GM21717 (cell line): ENCODE data around the gene BRIP1.
"Not testable (repeated sequence)": the region's sequence is repeated elsewhere in the genome, so short reads cannot be mapped to it uniquely, and the experiment has no call there.

Experiments used
- ATAC-seq: cut with Tn5 transposase; IDR thresholded peaks from one replicate; pipeline ENCODE4 v1.9.1; 2021; ENCODE audit warnings: mild to moderate bottlenecking, moderate library complexity; ENCODE audit not compliant: unreplicated experiment

The BRIP1 gene

DNA sequence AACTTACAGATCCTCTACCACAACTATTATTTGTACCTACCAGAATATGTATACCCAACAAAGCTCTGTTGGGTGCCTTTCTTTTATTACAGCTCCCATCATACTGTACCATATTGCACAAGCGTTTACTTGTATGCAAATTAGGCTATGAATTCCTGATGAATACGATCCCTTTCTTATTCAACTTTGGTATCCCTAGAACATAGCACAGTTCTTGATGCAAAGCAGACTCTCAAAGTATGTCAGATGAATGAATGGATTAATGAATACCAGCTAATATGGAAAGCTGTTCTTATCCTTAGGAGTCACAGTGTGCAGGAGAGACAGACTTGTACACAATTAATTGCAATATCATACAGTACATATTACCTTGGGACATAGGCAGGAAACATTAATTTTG lies 192.6 kb downstream of the BRIP1 start:
- no peak for ATAC-seq

DNA sequence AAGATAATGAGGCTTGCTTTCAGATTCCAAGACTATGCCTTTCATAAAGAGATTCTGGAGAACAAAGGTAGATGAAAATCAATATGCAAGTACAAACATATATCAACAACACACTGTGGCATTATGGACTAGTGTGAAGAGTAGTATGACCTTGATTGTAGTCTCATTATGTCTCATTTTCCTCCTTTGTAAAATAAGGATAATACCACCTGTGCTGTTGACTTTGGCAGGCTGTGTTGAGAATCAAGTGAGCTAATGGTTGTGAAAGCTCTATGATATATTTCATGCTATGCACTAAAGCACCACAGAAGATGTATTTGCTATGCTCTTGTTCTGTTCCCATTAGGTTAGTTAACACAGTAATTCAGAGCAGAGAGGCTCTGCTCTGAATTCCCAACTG lies 193.8 kb downstream of the BRIP1 start:
- no peak for ATAC-seq

DNA sequence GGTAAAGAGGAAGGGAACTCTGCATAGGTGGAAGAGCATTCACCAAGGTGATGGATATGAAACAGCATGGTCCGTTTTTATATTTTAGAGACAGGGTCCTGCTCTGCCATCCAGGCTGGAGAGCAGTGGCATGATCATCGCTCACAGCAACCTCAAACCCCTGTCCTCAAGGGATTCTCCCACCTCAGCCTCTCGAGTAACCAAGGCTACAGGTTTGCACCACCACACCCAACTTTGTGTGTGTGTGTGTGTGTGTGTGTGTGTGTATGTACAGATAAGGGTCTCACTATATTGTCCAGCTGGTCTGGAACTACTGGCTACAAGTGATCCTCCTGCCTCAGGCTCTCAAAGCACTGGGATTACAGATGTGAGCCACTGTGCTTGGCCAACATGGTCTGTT lies 194.8 kb downstream of the BRIP1 start:
- no peak for ATAC-seq

DNA sequence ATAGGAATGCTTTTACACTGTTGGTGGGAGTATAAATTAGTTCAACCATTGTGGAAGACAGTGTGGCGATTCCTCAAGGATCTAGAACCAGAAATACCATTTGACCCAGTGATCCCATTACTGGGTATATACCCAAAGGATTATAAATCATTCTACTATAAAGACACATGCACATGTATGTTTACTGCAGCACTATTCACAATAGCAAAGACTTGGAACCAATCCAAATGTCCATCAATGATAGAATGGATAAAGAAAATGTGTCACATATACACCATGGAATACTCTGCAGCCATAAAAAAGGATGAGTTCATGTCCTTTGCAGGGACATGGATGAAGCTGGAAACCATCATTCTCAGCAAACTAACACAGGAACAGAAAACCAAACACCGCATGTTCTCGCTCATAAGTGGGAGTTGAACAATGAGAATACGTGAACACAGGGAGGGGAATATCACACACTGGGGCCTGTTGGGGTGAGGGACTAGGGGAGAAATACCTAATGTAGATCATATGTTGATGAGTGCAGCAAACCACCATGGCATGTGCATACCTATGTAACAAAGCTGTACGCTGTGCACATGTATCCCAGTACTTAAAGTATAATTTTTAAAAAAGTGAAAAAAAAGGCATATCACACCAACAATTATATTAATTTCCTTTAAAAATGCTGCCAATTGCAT lies 196.8 kb downstream of the BRIP1 start:
- ATAC-seq: not testable (repeated sequence)

DNA sequence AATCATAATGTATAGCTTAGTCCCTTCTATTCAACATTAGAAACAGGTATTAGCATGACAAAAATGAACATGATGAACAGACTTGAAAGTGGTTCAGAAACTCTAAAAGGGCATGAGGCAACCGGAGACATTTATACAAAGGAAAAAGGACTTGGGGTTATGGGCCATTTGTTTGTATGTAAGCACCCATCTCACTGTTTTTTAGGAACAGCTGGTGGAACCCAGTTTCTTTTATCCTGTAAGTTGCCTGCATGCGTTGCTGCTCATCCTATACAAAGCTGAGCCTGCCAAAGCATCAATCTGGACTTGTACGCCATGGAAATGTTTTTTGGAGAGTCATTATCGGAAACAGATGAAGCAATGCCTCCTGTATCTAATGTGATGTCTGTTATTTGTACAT lies 200.0 kb downstream of the BRIP1 start:
- no peak for ATAC-seq

DNA sequence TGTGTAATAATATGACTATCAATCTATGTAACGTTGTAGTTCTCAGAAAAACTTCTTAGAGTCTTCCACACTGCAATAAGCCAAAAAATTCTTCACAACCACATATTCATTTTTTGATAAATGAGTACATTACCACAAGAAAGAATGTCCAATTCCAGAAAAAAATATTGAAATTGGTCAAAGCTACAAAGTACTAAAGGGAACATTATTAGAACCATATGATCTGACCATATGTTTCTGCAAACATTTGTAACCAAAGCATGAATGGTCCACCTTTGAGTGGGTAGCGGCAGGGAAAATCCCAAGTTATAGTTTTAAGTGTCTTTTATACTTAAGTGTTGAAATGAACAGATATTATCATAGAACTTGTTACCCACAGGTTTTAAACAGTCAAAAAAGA lies 200.6 kb downstream of the BRIP1 start:
- no peak for ATAC-seq

DNA sequence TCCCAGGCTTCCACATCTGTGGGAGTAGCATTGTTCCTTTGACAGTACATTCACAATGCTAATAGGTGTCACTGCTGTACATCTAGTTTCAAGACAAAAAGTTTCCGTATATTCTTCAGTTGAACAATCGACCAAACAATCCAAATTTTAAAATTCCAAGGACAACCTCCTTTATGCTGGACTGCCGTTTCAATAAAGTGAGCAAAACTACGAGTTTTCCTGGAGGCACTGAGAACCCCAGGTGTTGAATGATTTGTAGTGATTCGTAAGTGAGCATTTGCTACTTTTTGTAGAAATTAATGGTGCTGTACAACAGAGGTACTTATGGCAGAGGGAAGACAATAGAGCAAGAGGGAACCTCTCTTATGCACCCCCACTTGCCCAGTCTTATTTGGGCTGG lies 201.1 kb downstream of the BRIP1 start:
- no peak for ATAC-seq

DNA sequence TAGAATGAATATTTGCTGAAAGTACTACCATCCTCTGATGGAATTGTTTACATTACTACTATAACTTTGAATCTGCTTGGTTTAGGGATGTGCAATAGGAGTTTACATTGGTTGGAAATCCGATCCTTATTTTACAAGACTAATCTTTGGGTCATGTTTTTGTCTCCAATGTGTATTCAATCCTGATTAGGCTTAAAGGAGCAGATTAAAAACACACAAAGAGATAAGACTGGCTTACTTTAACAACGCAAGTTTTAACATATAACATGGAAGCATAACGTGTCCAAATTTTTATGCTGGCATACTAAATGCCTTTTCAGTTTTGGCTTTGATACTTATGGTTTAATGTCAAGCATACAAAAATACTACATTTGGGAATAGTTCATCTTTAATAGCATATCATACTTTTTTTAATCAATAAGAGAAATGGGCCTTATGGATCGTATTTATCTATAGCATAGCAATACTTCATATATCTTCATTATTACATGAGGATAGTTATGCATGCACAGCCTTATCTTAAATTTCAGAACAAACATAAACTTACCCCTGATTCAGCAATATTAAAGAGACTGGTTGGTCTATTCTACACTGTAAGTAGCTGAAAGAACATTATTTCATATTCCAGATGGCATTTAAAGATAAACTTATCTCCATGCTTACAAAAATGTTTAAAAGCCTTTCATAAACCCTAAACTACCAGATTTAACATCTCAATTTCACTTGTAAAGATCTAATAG lies 202.4 kb downstream of the BRIP1 start:
- no peak for ATAC-seq

DNA sequence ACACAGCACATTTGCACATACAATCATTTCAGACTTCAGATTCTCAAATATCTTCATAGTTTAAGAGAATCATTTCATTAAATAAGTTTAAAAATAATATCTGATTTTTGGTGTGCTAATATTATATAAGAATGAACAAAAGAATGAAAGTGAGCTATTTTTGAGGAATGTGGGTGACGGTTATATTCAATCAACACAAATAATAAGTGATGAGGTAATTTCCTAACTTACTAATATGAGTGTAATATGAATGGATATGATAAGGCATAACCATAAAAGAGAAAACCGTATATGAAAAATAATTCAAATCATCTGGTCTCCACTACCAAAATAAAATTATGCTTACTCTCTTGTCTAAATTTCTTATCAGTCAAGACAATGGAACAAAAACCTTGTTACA lies 203.9 kb downstream of the BRIP1 start:
- no peak for ATAC-seq

DNA sequence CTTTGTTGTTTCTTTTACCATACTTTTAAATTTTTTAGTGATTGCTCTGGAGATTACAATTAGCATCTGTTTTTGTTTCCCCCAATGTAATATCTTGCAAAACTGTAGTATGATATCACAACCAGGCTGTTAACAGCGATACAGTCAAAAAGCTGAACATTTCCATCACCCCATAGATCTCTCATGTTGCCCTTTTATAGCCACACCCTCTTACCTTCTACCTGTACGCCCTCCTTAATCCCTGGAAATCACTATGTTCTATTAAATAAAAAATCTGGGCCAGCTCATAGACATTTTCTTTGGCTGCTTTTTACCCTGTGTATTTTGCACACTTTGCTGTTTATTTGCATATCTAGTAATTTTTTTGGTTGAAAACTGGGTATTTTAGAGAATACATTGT lies 205.1 kb downstream of the BRIP1 start:
- ATAC-seq: no peak

DNA sequence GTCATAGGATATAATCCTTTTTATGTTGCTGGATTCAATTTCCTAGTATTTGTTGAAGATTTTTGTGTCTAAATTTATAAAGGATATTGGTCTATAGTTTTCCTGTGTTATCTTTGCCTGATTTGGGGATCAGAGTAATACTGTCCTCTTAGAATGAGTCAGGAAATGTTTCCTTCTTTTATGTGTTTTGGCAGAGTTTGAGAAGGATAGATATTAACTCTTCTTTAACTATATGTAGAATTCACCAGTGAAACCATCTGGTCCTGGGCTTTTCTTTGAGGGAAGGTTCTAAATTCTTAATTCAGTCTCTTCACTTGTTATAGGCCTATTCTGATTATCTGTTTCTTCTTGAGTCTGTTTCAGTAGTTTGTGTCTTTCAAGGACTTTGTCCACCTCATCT lies 206.0 kb downstream of the BRIP1 start:
- no peak for ATAC-seq

DNA sequence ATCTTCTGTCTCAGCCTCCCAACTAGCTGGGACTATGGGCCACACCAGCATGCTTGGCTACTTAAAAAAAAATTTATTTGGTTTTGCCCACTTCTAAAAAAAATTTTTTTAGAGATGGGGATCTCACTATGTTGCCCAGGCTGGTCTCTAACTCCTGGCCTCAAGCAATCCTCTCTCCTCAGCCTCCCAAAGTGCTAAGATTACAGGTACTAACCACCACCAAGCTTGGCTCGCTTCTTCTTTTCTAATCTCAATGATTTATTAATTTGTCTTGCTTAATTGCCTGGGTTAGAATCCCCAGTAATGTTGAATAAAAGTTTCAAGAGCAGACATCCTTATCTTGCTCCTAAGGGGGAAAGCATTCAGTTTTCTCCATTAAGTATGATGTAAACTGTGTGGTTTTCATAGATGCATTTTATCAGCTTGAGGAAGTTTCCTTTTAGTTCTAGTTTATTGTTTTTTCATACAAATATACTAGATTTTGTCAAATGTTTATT lies 206.6 kb downstream of the BRIP1 start:
- no peak for ATAC-seq

DNA sequence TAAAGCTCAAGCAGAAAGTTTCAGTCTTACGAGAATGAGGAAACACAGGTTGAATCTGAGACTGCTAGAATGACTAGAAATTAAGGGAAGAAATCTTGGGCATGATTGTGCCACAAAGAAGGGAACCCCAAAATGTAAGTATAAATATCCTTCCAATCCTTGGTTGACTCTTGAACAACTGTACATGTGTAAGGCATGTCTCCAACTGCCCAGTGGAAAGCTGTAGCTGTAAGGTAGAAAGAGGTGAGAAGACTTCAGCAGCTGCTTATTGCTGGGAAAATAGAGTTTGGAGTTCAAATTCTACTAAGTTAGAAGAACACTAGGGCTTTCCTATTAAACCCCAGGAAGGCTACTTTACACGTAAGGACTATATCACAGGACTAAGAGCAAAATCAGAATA lies 212.6 kb downstream of the BRIP1 start:
- no peak for ATAC-seq

DNA sequence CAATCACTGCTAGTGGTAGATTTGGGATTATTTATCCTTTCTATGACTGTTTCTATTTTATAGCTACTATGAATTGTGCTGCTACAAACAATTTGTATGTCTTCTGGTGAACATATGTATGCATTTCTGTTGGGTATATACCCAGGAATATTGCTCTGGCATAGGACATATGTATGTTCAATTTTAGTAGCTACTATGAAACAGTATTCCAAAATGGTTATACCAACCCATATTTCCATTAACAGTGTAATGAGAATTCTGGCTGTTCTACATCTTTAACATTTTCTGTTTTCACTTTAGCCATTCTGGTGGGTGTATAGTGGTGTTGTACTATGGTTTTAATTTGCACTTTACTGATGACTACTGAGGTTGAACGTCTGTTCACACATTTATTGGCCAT lies 214.7 kb downstream of the BRIP1 start:
- no peak for ATAC-seq

DNA sequence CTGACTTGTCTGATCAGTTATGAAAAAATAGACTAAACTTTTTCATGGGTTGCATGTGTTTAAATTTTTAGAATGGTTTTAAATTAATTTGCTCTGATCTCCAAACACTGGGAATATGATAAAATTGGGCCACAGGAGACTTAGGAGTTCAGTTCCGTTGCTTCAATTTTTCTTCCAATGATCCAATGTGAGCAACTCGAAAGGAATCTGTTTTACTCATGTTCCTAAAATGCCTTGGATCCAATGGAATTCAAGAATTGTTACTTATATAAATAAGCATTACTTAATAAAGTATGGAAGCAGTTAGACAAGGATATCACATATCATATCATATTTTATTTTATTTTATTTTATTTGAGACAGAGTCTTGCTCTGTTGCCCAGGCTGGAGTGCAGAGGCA lies 216.3 kb downstream of the BRIP1 start:
- ATAC-seq: no peak

DNA sequence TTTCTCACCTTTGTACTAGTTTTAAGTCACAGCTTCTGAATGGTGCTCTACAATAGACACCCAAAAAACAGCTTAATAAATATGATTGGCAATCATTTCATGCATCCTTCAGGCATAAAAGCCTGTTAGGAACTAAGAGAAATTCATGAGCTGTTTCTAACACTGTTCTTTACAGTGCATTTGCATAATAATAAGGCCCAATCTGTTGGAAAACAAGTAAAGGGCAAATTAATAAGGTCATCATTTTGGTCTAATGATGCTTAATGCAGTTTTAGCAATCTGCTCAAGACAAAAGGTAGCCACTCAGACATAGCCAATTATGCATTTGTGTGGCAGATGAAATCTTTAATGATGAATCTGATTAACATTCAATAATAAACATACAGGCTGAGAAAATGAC lies 216.8 kb downstream of the BRIP1 start:
- no peak for ATAC-seq

DNA sequence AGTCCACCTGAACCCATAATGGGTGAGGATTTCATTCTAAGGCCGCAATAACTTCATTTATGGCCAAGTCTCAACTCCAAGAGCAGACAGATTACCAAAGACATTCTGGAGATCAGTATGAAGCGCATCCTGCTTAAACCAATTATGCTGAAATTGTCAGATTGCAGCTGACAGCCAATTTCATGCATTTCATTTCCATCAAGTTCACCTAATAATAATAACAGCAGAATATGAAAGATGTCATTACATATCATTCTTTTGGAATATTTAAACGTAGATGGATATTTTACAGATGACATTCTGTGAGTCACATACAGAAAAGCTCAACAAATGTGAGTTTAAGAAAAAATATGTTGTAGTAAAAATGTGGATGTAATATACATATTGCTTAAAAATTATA lies 217.4 kb downstream of the BRIP1 start:
- no peak for ATAC-seq

DNA sequence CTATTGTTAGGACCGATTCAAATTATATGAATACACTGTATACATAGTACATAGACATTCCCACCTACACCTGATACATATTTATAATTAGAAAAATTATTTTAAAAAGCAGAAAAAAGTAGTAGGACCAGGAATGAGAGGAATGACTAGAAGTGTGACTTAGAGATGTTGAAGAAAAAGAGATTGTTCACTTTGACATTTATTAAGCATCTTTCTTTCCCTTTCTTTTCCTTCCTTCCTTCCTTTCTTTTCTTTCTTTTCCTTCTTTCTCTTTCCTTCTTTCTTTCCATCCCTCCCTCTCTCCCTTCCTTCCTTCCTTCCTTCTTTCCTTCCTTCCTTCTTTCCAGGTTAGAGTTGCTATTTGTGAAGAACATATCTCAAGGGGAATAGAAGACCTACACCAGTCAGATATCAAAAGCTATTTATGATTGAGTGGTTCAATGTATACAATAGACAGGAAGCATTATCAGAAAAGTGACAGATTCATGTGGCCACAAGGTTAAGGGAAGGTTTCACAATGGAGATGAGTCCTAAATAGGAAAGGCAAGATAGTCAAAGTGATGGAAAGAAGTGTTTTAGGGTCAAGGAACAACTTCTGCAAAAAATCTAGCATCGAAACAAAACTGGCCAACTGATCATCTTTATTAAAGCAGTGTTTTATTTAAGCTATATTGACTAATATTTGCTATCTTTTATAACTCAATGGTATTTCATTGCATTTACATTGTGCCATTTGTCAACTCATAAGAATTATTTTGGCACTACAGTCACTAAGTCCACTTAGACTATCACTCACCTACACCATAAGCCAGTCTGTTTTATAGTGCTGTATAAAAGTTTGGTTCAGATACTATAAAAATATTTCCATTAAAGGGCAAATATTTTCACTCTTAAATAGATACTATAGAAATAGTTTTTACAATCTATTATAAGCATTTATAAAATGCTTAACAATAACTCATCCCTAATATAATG lies 218.2 kb downstream of the BRIP1 start:
- no peak for ATAC-seq

DNA sequence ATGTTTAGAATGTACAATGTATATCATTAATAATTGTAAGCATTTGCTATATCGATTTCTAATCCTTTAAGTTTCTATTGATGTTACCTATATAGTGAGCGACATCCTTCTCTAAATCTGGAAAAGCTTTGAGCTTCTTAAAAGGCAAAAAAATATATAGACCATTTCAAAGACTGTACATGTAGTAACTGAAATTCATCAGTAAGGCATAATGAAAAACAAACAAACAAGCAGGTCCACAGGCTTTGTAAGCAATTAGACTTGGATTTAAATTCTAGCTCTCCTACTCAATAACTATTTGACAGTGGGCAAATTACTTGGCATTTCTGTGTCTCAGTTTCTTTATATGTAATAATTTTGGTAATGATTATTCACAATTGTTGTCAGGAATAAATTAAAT lies 220.6 kb downstream of the BRIP1 start:
- ATAC-seq: no peak

DNA sequence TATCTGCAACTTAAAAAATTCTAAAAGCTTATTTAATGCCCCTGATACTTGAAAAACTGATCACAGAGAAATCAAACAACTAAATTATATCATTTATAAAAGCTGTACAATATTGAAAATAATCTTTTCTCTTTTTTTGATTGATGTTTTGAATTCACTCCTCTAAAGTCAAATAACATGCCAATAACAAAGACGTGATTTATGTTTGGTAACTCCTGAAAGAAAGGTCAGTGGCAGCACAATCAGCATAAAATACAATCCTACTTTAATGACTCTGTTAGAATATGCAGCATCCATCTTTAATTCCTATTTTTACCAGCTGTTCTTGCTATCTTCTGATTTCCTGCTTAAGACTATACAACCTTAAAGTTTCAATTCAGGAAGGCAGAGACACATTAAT lies 221.6 kb downstream of the BRIP1 start:
- ATAC-seq: no peak

DNA sequence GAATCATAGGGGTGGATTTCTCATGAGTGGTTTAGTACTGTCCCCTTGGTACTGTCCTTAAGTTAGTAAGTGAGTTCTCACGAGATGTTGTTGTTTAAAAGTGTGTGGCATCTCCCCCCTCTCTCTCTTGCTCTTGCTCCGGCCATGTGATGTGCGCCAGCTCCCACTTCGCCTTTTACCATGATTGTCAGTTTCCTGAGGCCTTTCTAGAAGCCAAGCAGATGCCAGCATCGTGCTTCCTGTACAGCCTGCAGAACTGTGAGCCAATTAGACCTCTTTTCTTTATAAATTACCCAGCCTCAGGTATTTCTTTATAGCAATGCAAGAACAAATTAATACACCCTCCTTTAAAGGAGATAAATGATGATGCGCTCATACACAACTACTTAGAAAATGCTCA lies 222.2 kb downstream of the BRIP1 start:
- no peak for ATAC-seq
